Caco-2 (cell line): Measurements from ENCODE around the gene UNCX. TPM values are rescaled to one million over a fixed set of nuclear protein-coding genes. Genes with fewer than 3 reads are reported as not detected.

ENCODE experiments used
- BruUV-seq: library from RNA; stranded (reverse); fragments of 400-500 nt; replicated peaks from 2 replicates; lab custom pipeline; 2021; lab: Mats Ljungman, UMichigan
- CTCF ChIA-PET: fragments of 300-600 bp; sonication (Branson Sonifier 250); formaldehyde crosslinking; loops from one replicate; lab custom pipeline; 2022; ENCODE audit warnings: antibody characterized with exemption; lab: Charles Lee
- POLR2A ChIA-PET: fragments of 300-600 bp; sonication (Branson Sonifier 250); formaldehyde crosslinking; loops from one replicate; lab custom pipeline; 2022; ENCODE audit warnings: antibody characterized with exemption; lab: Charles Lee
- DNase-seq, 2 experiments: peaks; one replicate each; pipeline versions ENCODE4 v3.0.0 to v3.0.0-alpha.2; 2020 to 2022
- H3K27me3 ChIP-seq: replicated peaks from 2 replicates; pipeline ENCODE4 v1.6.0; 2011; ENCODE audit warnings: low read length; ENCODE audit not compliant: control insufficient read depth, insufficient read depth
- H3K36me3 ChIP-seq: 2 replicates; pipeline ENCODE4 v1.5.1; 2011; ENCODE audit warnings: low read length; ENCODE audit not compliant: control insufficient read depth, insufficient read depth
- H3K4me1 ChIP-seq: fragments of 250-450 bp; sonication (Bioruptor Pico); 2 replicates; pipeline ENCODE4 v1.5.1; 2020; ENCODE audit warnings: mild to moderate bottlenecking
- H3K4me3 ChIP-seq: 2 replicates; pipeline ENCODE4 v1.5.1; 2011; ENCODE audit warnings: low read depth, mild to moderate bottlenecking, control low read depth, low read length
- H3K9me3 ChIP-seq: fragments of 250-450 bp; sonication (Bioruptor Pico); 2 replicates; pipeline ENCODE4 v1.5.1; 2020; ENCODE audit warnings: mild to moderate bottlenecking, moderate library complexity
- H3K27ac Mint-ChIP-seq: one replicate; pipeline ENCODE4 v1.8.0; 2022; ENCODE audit warnings: mixed read lengths; ENCODE audit not compliant: unreplicated experiment
- H3K27me3 Mint-ChIP-seq: one replicate; pipeline ENCODE4 v1.8.0; 2022; ENCODE audit warnings: mixed read lengths; ENCODE audit not compliant: insufficient read depth, unreplicated experiment
- H3K36me3 Mint-ChIP-seq: one replicate; pipeline ENCODE4 v1.8.0; 2022; ENCODE audit warnings: mild to moderate bottlenecking, mixed read lengths; ENCODE audit not compliant: insufficient read depth, unreplicated experiment
- H3K4me1 Mint-ChIP-seq: one replicate; pipeline ENCODE4 v1.8.0; 2022; ENCODE audit warnings: low read depth, mixed read lengths; ENCODE audit not compliant: unreplicated experiment
- H3K4me3 Mint-ChIP-seq: one replicate; pipeline ENCODE4 v1.8.0; 2022; ENCODE audit warnings: mild to moderate bottlenecking, moderate library complexity, mixed read lengths; ENCODE audit not compliant: unreplicated experiment
- H3K9me3 Mint-ChIP-seq: one replicate; pipeline ENCODE4 v1.8.0; 2022; ENCODE audit warnings: mixed read lengths; ENCODE audit not compliant: unreplicated experiment
- intact Hi-C: fragments of 100-400 bp; cut with micrococcal nuclease; formaldehyde crosslinking; loops from one replicate; pipeline ENCODE4 v1.10.0; 2022; ENCODE audit not compliant: unreplicated experiment
- total RNA-seq: library from RNA; stranded (reverse); gene quantifications from 2 replicates; pipeline ENCODE4 v1.2.3, GENCODE V29; 2022
- TF ChIP-seq, protein P1 (sequence below), 2 experiments: fragments of 200-600 bp in 1 of 2; IDR thresholded peaks; 1 replicate in 1 of 2; 2 replicates in 1 of 2; pipeline versions ENCODE4 v1.5.1 to v1.8.0; 2011 to 2022; ENCODE audit warnings: antibody characterized with exemption in 1 of 2, control low read depth in 1 of 2, inconsistent platforms in 1 of 2, low read depth in 1 of 2, low read length in 1 of 2, mild to moderate bottlenecking in 1 of 2, moderate library complexity in 1 of 2; ENCODE audit not compliant: insufficient read depth in 1 of 2, severe bottlenecking in 1 of 2, unreplicated experiment in 1 of 2

Gene UNCX
- total RNA-seq, 1 experiment from 2014 or later, result not detected

DNA sequence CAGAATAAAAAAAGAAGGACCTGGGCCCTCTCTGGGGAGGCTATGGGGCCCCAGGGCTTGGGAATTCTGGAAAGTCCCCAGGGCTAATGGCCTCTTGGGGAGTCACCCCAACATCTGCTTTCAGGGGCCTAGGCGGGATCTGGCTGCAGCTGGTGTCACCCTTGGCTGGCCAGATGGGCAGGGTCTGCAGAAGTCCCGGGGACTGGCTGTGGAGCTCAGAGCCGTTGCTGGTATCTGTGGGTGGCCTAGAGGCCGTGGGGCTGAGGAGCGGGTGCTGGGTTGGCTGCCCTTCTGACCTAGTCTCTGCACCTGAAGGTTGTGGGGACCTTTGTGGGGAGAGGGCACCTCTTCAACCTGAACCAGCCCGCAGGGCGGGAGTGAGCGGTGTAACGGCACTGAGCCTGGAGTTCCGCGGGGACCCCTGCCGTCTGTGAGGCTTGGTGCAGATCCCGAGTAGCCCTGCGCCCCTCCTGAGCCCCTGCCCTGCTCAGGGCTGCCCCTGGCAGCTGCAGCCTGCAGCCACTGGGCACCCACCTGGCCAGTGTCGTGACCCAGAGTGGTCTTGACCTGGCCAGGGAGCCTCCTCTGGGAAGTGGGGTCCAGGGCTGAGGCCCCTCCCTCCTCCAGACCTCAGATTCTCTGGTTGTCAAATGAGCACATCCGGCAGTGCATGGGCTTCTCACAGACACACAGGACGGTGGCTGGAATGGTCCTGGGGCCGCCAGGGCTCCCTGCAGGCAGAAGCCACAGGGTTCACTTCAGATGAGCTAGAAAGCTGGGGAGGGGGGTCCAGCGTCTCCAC lies 51.5 kb downstream of the UNCX start:
- H3K36me3 ChIP-seq, result no peaks in the 10 kb centered on the region
- intact Hi-C loops, result no loop called here
- CTCF ChIA-PET, result no interaction called here
- Mint-ChIP-seq H3K4me3 (no peak overlapping the region), H3K9me3 (no peaks in the 10 kb centered on the region), H3K4me1 (no peaks in the 10 kb centered on the region), H3K27me3 (peaks cover 3% of the 10 kb centered on the region), H3K27ac (no peak overlapping the region), H3K36me3 (no peaks in the 10 kb centered on the region)
- TF ChIP-seq, protein P1, sequence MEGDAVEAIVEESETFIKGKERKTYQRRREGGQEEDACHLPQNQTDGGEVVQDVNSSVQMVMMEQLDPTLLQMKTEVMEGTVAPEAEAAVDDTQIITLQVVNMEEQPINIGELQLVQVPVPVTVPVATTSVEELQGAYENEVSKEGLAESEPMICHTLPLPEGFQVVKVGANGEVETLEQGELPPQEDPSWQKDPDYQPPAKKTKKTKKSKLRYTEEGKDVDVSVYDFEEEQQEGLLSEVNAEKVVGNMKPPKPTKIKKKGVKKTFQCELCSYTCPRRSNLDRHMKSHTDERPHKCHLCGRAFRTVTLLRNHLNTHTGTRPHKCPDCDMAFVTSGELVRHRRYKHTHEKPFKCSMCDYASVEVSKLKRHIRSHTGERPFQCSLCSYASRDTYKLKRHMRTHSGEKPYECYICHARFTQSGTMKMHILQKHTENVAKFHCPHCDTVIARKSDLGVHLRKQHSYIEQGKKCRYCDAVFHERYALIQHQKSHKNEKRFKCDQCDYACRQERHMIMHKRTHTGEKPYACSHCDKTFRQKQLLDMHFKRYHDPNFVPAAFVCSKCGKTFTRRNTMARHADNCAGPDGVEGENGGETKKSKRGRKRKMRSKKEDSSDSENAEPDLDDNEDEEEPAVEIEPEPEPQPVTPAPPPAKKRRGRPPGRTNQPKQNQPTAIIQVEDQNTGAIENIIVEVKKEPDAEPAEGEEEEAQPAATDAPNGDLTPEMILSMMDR (IDR thresholded peaks at IDR 0.05; ENCODE audit: insufficient read depth in 1 of 2, low read depth in 1 of 2, low read length in 1 of 2, severe bottlenecking in 1 of 2, unreplicated experiment in 1 of 2), result no peak
- no peak overlapping the region for H3K4me3 ChIP-seq
- POLR2A ChIA-PET, result no interaction called here
- no peaks in the 10 kb centered on the region for H3K4me1 ChIP-seq
- no peaks in the 10 kb centered on the region for H3K9me3 ChIP-seq
- no peaks in the 10 kb centered on the region for H3K27me3 ChIP-seq
- no peak for DNase-seq
- BruUV-seq, result no TSS peak

DNA sequence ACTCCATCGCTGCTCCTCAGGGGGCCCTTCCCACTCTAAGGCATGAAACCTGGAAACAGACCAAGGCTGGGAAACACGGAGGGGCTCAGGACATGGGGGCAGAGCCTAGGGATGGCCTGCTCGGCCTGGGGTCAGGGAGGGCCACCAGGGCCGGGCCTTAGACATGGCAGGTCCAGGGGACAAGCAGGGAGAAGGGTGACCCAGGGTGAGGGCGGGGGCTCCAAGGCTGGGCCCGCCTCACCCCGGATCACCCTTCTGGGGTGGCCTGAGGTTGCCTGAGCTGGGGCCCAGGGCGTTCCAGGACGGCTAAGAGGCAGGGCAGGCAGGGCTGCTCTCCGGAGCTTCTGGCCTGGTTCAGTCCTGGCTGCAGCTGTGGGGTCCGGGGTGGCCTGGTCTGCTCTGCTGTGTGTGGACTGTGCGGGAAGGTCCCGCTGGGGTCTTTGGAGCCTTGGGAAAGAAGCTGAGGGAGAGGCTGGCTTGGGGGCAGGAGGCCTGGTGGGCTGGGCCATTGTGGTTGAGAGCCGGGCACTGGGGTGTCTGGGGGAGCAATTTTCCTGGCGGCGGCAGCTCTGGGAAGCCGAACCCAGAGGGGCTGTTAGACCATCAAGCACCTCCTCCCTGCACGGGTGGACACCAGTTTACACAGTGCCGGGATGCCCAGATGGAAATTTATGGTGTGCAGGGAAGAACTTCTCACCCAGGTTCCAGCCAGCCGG lies 52.2 kb downstream of the UNCX start:
- intact Hi-C loops, result no loop called here
- H3K27ac Mint-ChIP-seq, result no peak overlapping the region
- no peak overlapping the region for H3K4me3 ChIP-seq
- H3K9me3 ChIP-seq, result no peaks in the 10 kb centered on the region
- H3K4me1 Mint-ChIP-seq, result no peaks in the 10 kb centered on the region
- BruUV-seq, result no TSS peak
- no peak for DNase-seq
- H3K27me3 Mint-ChIP-seq, result peaks cover 3% of the 10 kb centered on the region
- H3K4me1 ChIP-seq, result no peaks in the 10 kb centered on the region
- no peak overlapping the region for H3K4me3 Mint-ChIP-seq
- ChIA-PET CTCF (interaction anchor here (0.6 to 0.9 kb wide), 2 partner anchors 8 to 22 kb away, joined by 3 to 5 read pairs; no protein-coding TSS in a partner anchor), POLR2A (no interaction called here)
- TF ChIP-seq, protein P1 (IDR thresholded peaks at IDR 0.05; ENCODE audit: insufficient read depth in 1 of 2, low read depth in 1 of 2, low read length in 1 of 2, severe bottlenecking in 1 of 2, unreplicated experiment in 1 of 2), result no peak
- no peaks in the 10 kb centered on the region for H3K27me3 ChIP-seq
- no peaks in the 10 kb centered on the region for H3K36me3 Mint-ChIP-seq
- no peaks in the 10 kb centered on the region for H3K9me3 Mint-ChIP-seq
- H3K36me3 ChIP-seq, result no peaks in the 10 kb centered on the region

DNA sequence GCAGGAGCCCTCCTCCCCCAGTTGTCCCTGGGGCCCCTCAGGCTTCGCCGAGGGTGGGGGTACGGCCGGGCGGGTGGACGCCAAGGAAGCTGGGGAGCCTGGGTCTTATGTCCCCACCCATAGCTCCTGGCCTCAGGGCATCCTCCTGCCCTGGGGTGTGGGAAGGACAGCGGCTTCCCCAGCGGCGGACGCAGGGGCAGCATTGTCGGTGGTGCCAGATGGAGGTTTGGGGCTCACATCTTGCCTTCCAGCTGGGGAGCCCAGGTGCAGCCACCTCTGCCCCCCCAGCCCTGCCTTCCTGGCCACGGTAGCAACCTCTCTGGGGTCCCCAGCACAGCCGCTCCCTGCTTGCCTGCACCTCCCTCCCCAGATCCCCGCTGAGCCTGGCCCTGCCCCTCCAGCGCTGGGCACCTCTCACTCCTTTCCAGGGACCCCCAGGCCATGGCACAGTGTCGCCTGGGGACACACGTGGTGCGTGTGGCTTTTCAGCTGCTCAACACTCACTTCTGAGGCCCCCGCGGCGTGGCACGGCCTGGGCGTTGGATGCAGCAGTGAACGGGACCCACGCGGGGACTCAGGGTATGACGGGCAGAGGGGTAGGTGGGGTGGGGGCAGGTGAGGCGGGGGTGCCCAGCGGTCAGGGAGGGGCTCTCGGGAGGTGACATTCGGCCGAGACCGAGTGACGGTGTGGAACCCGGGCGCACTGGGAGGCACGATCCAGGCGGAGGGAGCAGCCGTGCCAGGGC lies 53.1 kb downstream of the UNCX start:
- no peak overlapping the region for H3K27ac Mint-ChIP-seq
- no peaks in the 10 kb centered on the region for H3K36me3 Mint-ChIP-seq
- H3K36me3 ChIP-seq, result no peaks in the 10 kb centered on the region
- no peak overlapping the region for H3K4me3 Mint-ChIP-seq
- ChIA-PET POLR2A (no interaction called here), CTCF (interaction anchor here (0.6 to 0.9 kb wide), 2 partner anchors 7 to 23 kb away, joined by 3 to 5 read pairs; no protein-coding TSS in a partner anchor)
- intact Hi-C loops, result no loop called here
- no peaks in the 10 kb centered on the region for H3K4me1 Mint-ChIP-seq
- no peaks in the 10 kb centered on the region for H3K9me3 ChIP-seq
- H3K4me3 ChIP-seq, result no peak overlapping the region
- no peaks in the 10 kb centered on the region for H3K27me3 Mint-ChIP-seq
- TF ChIP-seq, protein P1 (IDR thresholded peaks at IDR 0.05; ENCODE audit: insufficient read depth in 1 of 2, low read depth in 1 of 2, low read length in 1 of 2, severe bottlenecking in 1 of 2, unreplicated experiment in 1 of 2), result no peak
- 0 out of 2 replicates have a peak, but pooled peaks cover 5% of the 10 kb centered on the region for H3K4me1 ChIP-seq
- BruUV-seq, result no TSS peak
- DNase-seq, result no peak
- H3K27me3 ChIP-seq, result peaks cover 2% of the 10 kb centered on the region; the same call in 1 of the 2 replicates
- no peaks in the 10 kb centered on the region for H3K9me3 Mint-ChIP-seq
